A673 (cell line): ENCODE measurements around the gene ZC3H12A.
"Not testable (repeated sequence)": the region's sequence is repeated elsewhere in the genome, so short reads cannot be mapped to it uniquely, and the experiment has no call there.

Source experiments
- EZH2 ChIP-seq: fragments of 200-600 bp; sonication (generic); IDR thresholded peaks from 2 replicates; pipeline ENCODE4 v1.6.1; 2017; ENCODE audit warnings: borderline replicate concordance, low read depth, mild to moderate bottlenecking, mixed read lengths, antibody characterized with exemption, low read length; ENCODE audit not compliant: poor library complexity, severe bottlenecking
- TF ChIP-seq, protein P1 (sequence below): fragments of 300-800, 200-600 bp; sonication (generic); conservative IDR thresholded peaks from 2 replicates; pipeline ENCODE4 v1.5.1; 2017; ENCODE audit warnings: low read depth, mild to moderate bottlenecking, antibody characterized with exemption, low read length, moderate library complexity, mixed read lengths

DNA sequence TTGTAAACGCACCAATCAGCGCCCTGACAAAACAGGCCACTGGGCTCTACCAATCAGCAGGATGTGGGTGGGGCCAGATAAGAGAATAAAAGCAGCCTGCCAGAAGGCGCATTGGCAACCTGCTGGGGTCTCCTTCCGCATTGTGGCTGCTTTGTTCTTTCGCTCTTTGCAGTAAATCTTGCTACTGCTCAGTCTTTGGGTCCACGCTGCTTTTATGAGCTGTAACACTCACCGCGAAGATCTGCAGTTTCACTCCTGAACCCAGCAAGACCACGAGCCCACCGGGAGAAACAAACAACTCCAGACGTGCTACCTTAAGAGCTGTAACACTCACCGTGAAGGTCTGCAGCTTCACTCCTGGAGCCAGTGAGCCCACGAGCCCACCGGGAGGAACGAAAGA, 44.5 kb downstream of the ZC3H12A start:
- TF ChIP-seq, protein P1, sequence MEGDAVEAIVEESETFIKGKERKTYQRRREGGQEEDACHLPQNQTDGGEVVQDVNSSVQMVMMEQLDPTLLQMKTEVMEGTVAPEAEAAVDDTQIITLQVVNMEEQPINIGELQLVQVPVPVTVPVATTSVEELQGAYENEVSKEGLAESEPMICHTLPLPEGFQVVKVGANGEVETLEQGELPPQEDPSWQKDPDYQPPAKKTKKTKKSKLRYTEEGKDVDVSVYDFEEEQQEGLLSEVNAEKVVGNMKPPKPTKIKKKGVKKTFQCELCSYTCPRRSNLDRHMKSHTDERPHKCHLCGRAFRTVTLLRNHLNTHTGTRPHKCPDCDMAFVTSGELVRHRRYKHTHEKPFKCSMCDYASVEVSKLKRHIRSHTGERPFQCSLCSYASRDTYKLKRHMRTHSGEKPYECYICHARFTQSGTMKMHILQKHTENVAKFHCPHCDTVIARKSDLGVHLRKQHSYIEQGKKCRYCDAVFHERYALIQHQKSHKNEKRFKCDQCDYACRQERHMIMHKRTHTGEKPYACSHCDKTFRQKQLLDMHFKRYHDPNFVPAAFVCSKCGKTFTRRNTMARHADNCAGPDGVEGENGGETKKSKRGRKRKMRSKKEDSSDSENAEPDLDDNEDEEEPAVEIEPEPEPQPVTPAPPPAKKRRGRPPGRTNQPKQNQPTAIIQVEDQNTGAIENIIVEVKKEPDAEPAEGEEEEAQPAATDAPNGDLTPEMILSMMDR: not testable (repeated sequence)
- TF ChIP-seq EZH2: not testable (repeated sequence)
